Measurements from ENCODE around the gene TRAPPC10. TPM values are rescaled to one million over a fixed set of nuclear protein-coding genes. Genes with fewer than 3 reads are reported as not detected.
A peak's percentile ranks its signal among the peaks of the same experiment; 100 is the strongest.

Gene TRAPPC10
- total RNA-seq, 6 experiments from 2014 or later = 15.4 to 25.6 (median 18.4) TPM

GRCh38 chr21:44028287-44028659 lies 16.2 kb downstream of the TRAPPC10 start:
- DNase-seq (no peak), ATAC-seq (no peak)
- peaks cover 0 to 9% (median 0%) of the 10 kb centered on the region in 4 donors for H3K36me3 ChIP-seq
- no peak overlapping the region for H3K27ac ChIP-seq
- 100% methylated on average over 6 of the region's 6 CpGs for WGBS (ENCODE audit: insufficient coverage, low coverage, low lambda C conversion rate, missing lambda C conversion rate)
- no peak for TF ChIP-seq POLR2A (IDR thresholded peaks at IDR 0.05)
- TF ChIP-seq CTCF (IDR thresholded peaks at IDR 0.05) = no peak
- no peaks in the 10 kb centered on the region for H3K27me3 ChIP-seq
- H3K4me1 ChIP-seq = peaks cover 0 to 5% (median 0%) of the 10 kb centered on the region in 4 donors
- H3K4me3 ChIP-seq = no peak overlapping the region
- no peaks in the 10 kb centered on the region for H3K9me3 ChIP-seq
- intact Hi-C loops (cut with DNase I) = no loop called here

- intact Hi-C loops (cut with DNase I) = no loop called here
- Histone ChIP-seq H3K36me3 (peaks cover 0 to 9% (median 0%) of the 10 kb centered on the region in 4 donors), H3K4me3 (no peak overlapping the region), H3K4me1 (peaks cover 0 to 5% (median 0%) of the 10 kb centered on the region in 4 donors), H3K9me3 (no peaks in the 10 kb centered on the region), H3K27me3 (no peaks in the 10 kb centered on the region), H3K27ac (no peak overlapping the region)
- 100% methylated on average over 1 of the region's 6 CpGs for WGBS (ENCODE audit: insufficient coverage, low coverage, low lambda C conversion rate, missing lambda C conversion rate)
- peak in 2 of 4 donors; percentile 17 to 23 for ATAC-seq
- no peak for TF ChIP-seq CTCF (IDR thresholded peaks at IDR 0.05)
- no peak for TF ChIP-seq POLR2A (IDR thresholded peaks at IDR 0.05)
- no peak for DNase-seq
These were observed 17.5 kb downstream of the TRAPPC10 start for GRCh38 chr21:44029460-44030087.

DNA sequence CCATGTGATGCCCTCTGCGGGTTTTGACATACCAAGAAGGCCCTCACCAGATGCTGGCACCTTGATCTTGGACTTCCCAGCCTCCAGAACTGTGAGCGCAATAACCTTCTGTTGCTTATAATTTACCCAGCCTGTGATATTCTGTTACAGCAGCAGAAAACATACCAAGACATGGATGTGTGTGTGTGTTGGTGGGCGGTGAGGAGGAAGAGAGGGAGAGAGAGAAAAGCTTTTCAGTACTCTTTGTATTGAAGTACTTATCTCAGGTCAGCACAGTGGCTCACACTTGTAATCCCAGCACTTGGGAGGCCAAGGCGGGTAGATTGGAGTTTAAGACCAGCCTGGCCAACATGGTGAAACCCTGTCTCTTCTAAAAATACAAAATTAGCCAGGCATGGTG lies 23.1 kb downstream of the TRAPPC10 start:
- H3K9me3 ChIP-seq = no peaks in the 10 kb centered on the region
- no peaks in the 10 kb centered on the region for H3K27me3 ChIP-seq
- 100% methylated on average over 2 of the region's 4 CpGs for WGBS (ENCODE audit: insufficient coverage, low coverage, low lambda C conversion rate, missing lambda C conversion rate)
- peaks cover 0 to 43% (median 2%) of the 10 kb centered on the region in 4 donors for H3K36me3 ChIP-seq
- intact Hi-C loops (cut with DNase I) = no loop called here
- no peaks in the 10 kb centered on the region for H3K4me1 ChIP-seq
- no peak overlapping the region for H3K4me3 ChIP-seq
- no peak for ATAC-seq
- DNase-seq = no peak
- TF ChIP-seq CTCF (IDR thresholded peaks at IDR 0.05) (no peak), POLR2A (IDR thresholded peaks at IDR 0.05) (no peak)
- no peak overlapping the region for H3K27ac ChIP-seq

DNA sequence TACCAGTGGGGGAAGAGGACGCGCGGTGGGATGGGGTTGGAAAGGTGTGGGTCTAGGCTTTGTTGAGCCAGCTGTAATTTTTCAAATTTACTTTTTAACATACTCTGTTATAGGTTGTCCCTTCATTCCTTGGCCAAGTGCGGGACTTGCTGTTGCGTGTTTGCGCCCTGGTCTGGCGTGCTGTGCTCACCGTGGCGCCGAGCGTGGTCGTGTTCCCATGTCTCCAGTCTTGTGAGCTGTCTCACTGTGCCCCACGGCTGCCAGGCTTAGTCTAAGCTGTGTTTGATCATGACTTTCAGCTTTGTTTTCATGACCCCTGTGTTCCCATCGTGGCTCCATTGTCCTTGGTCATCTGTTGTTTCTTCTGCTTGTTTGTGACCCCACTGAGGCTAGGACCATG lies 26.0 kb downstream of the TRAPPC10 start:
- no peak for TF ChIP-seq POLR2A (IDR thresholded peaks at IDR 0.05)
- no peak for TF ChIP-seq CTCF (IDR thresholded peaks at IDR 0.05)
- DNase-seq (no peak), ATAC-seq (no peak)
- peaks cover 0 to 35% (median 2%) of the 10 kb centered on the region in 4 donors for H3K36me3 ChIP-seq
- H3K4me3 ChIP-seq = no peak overlapping the region
- H3K27ac ChIP-seq = no peak overlapping the region
- intact Hi-C loops (cut with DNase I) = no loop called here
- 95% methylated on average over 5 of the region's 14 CpGs for WGBS (ENCODE audit: insufficient coverage, low coverage, low lambda C conversion rate, missing lambda C conversion rate)
- H3K9me3 ChIP-seq = no peaks in the 10 kb centered on the region
- H3K4me1 ChIP-seq = no peaks in the 10 kb centered on the region
- no peaks in the 10 kb centered on the region for H3K27me3 ChIP-seq
